ENCODE measurements around the gene SCLT1. TPM values are rescaled to one million over a fixed set of nuclear protein-coding genes. Genes with fewer than 3 reads are reported as not detected.

The SCLT1 gene
- total RNA-seq, 1 experiment from 2014 or later: 13.3 TPM

- Histone ChIP-seq H4K20me1 (ENCODE audit: insufficient read depth) (no peaks in the 10 kb centered on the region), H2AFZ (ENCODE audit: low read depth, low read length, poor library complexity, severe bottlenecking) (no peak overlapping the region), H3K9ac (ENCODE audit: low read length) (no peak overlapping the region), H3K27ac (ENCODE audit: low read depth, low read length) (no peak overlapping the region), H3K4me1 (ENCODE audit: control insufficient read depth in 1 of 2, insufficient read depth in 2 of 2, low read length in 2 of 2) (no peaks in the 10 kb centered on the region), H3K9me3 (ENCODE audit: control insufficient read depth in 1 of 2, insufficient read depth in 1 of 2, low read depth in 1 of 2, low read length in 2 of 2) (no peaks in the 10 kb centered on the region), H3K79me2 (ENCODE audit: insufficient read depth, low read length) (no peaks in the 10 kb centered on the region), H3K36me3 (ENCODE audit: control insufficient read depth in 1 of 2, insufficient read depth in 2 of 2, low read length in 2 of 2) (no peaks in the 10 kb centered on the region), H3K4me2 (ENCODE audit: low read length) (no peak overlapping the region), H3K27me3 (ENCODE audit: insufficient read depth, low read length) (no peaks in the 10 kb centered on the region), H3K4me3 (replicated peaks in 1 of 2; ENCODE audit: low read depth in 1 of 2, low read length in 2 of 2) (no peak overlapping the region), H3K9me2 (ENCODE audit: insufficient read depth) (no peaks in the 10 kb centered on the region)
- intact Hi-C loops (cut with micrococcal nuclease): no loop called here
- TF ChIP-seq EZH2phosphoT487 (IDR thresholded peaks at IDR 0.05; ENCODE audit: borderline replicate concordance): no peak
- TF ChIP-seq EGR1 (IDR thresholded peaks at IDR 0.05; ENCODE audit: low read depth): no peak
- TF ChIP-seq YY1 (IDR thresholded peaks at IDR 0.05; ENCODE audit: extremely low read depth, insufficient replicate concordance, low read depth, low read length): no peak
- TF ChIP-seq SIN3A (IDR thresholded peaks at IDR 0.05; ENCODE audit: low read depth): no peak
- TF ChIP-seq MAX (IDR thresholded peaks at IDR 0.05): no peak
- TF ChIP-seq SP1 (IDR thresholded peaks at IDR 0.05; ENCODE audit: low read depth): no peak
- TF ChIP-seq SRF (IDR thresholded peaks at IDR 0.05; ENCODE audit: low read depth): no peak
- no peak for TF ChIP-seq ZNF274 (IDR thresholded peaks at IDR 0.05; ENCODE audit: low read depth, low read length)
- ATAC-seq: no peak
- POLR2A ChIA-PET: no interaction called here
- BruUV-seq (replicated peaks): no TSS peak
- DNase-seq (ENCODE audit: low read depth, low spot score): no peak
- CTCF ChIA-PET: no interaction called here
- RAD21 ChIA-PET (ENCODE audit: low non-redundant PET in 1 of 2, low total read pairs in 2 of 2, uncharacterized antibody in 2 of 2, unreplicated experiment in 2 of 2): no interaction called here
These were observed 38.0 kb upstream of the SCLT1 start for GRCh38 chr4:129131343-129131742.

- Histone ChIP-seq H3K9ac (ENCODE audit: low read length) (no peak overlapping the region), H3K4me2 (ENCODE audit: low read length) (no peak overlapping the region), H3K36me3 (ENCODE audit: control insufficient read depth in 1 of 2, insufficient read depth in 2 of 2, low read length in 2 of 2) (no peaks in the 10 kb centered on the region), H3K9me2 (ENCODE audit: insufficient read depth) (no peaks in the 10 kb centered on the region), H3K79me2 (ENCODE audit: insufficient read depth, low read length) (no peaks in the 10 kb centered on the region), H3K4me1 (ENCODE audit: control insufficient read depth in 1 of 2, insufficient read depth in 2 of 2, low read length in 2 of 2) (no peaks in the 10 kb centered on the region), H3K27me3 (ENCODE audit: insufficient read depth, low read length) (no peaks in the 10 kb centered on the region), H4K20me1 (ENCODE audit: insufficient read depth) (no peaks in the 10 kb centered on the region), H3K27ac (ENCODE audit: low read depth, low read length) (no peak overlapping the region), H3K4me3 (replicated peaks in 1 of 2; ENCODE audit: low read depth in 1 of 2, low read length in 2 of 2) (no peak overlapping the region), H3K9me3 (ENCODE audit: control insufficient read depth in 1 of 2, insufficient read depth in 1 of 2, low read depth in 1 of 2, low read length in 2 of 2) (no peaks in the 10 kb centered on the region), H2AFZ (ENCODE audit: low read depth, low read length, poor library complexity, severe bottlenecking) (no peak overlapping the region)
- ChIA-PET CTCF (no interaction called here), POLR2A (no interaction called here), RAD21 (ENCODE audit: low non-redundant PET in 1 of 2, low total read pairs in 2 of 2, uncharacterized antibody in 2 of 2, unreplicated experiment in 2 of 2) (no interaction called here)
- intact Hi-C loops (cut with micrococcal nuclease): no loop called here
- ATAC-seq (no peak), DNase-seq (ENCODE audit: low read depth, low spot score) (no peak)
- no TSS peak for BruUV-seq (replicated peaks)
- TF ChIP-seq TCF7L2 (IDR thresholded peaks at IDR 0.05; ENCODE audit: borderline replicate concordance, extremely low read depth, insufficient read depth, insufficient read length): no peak
- no peak for TF ChIP-seq ZFX (IDR thresholded peaks at IDR 0.05)
- no peak for TF ChIP-seq ELF1 (IDR thresholded peaks at IDR 0.05; ENCODE audit: borderline replicate concordance, low read depth)
- no peak for TF ChIP-seq ZNF274 (IDR thresholded peaks at IDR 0.05; ENCODE audit: low read depth, low read length)
- no peak for TF ChIP-seq RAD21 (IDR thresholded peaks at IDR 0.05; ENCODE audit: low read depth)
- no peak for TF ChIP-seq CEBPB (IDR thresholded peaks at IDR 0.05; ENCODE audit: low read depth)
- TF ChIP-seq, protein P1, sequence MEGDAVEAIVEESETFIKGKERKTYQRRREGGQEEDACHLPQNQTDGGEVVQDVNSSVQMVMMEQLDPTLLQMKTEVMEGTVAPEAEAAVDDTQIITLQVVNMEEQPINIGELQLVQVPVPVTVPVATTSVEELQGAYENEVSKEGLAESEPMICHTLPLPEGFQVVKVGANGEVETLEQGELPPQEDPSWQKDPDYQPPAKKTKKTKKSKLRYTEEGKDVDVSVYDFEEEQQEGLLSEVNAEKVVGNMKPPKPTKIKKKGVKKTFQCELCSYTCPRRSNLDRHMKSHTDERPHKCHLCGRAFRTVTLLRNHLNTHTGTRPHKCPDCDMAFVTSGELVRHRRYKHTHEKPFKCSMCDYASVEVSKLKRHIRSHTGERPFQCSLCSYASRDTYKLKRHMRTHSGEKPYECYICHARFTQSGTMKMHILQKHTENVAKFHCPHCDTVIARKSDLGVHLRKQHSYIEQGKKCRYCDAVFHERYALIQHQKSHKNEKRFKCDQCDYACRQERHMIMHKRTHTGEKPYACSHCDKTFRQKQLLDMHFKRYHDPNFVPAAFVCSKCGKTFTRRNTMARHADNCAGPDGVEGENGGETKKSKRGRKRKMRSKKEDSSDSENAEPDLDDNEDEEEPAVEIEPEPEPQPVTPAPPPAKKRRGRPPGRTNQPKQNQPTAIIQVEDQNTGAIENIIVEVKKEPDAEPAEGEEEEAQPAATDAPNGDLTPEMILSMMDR (IDR thresholded peaks at IDR 0.05 in 2 of 3, conservative IDR thresholded peaks at IDR 0.05 in 1 of 3; ENCODE audit: borderline replicate concordance in 1 of 3, insufficient read depth in 1 of 3, low read depth in 2 of 3, low read length in 2 of 3): no peak
- no peak for TF ChIP-seq SP1 (IDR thresholded peaks at IDR 0.05; ENCODE audit: low read depth)
- no peak for TF ChIP-seq YY1 (IDR thresholded peaks at IDR 0.05; ENCODE audit: extremely low read depth, insufficient replicate concordance, low read depth, low read length)
- TF ChIP-seq FOSL1 (IDR thresholded peaks at IDR 0.05; ENCODE audit: low read depth): no peak
- no peak for TF ChIP-seq JUND (IDR thresholded peaks at IDR 0.05)
- TF ChIP-seq SIN3A (IDR thresholded peaks at IDR 0.05; ENCODE audit: low read depth): no peak
- TF ChIP-seq, protein P2, sequence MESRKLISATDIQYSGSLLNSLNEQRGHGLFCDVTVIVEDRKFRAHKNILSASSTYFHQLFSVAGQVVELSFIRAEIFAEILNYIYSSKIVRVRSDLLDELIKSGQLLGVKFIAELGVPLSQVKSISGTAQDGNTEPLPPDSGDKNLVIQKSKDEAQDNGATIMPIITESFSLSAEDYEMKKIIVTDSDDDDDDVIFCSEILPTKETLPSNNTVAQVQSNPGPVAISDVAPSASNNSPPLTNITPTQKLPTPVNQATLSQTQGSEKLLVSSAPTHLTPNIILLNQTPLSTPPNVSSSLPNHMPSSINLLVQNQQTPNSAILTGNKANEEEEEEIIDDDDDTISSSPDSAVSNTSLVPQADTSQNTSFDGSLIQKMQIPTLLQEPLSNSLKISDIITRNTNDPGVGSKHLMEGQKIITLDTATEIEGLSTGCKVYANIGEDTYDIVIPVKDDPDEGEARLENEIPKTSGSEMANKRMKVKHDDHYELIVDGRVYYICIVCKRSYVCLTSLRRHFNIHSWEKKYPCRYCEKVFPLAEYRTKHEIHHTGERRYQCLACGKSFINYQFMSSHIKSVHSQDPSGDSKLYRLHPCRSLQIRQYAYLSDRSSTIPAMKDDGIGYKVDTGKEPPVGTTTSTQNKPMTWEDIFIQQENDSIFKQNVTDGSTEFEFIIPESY (IDR thresholded peaks at IDR 0.05; ENCODE audit: extremely low read depth, insufficient replicate concordance, low read length): no peak
These were observed 35.8 kb upstream of the SCLT1 start for GRCh38 chr4:129129143-129129542.

All from HCT116 (cell line).